K562 (cell line): ENCODE results near the gene DYRK1A. TPM values are rescaled to one million over a fixed set of nuclear protein-coding genes. Genes with fewer than 3 reads are reported as not detected.
A peak's percentile ranks its signal among the peaks of the same experiment; 100 is the strongest.

Source experiments
- ARNT ChIP-seq, 2 experiments: fragments of 450-650 bp; IDR thresholded peaks; 2 replicates each; pipeline ENCODE4 v1.6.1; 2016; ENCODE audit warnings: mild to moderate bottlenecking in 1 of 2
- CBX2 ChIP-seq: fragments of 200-600 bp; sonication (generic); IDR thresholded peaks from one replicate; pipeline ENCODE4 v1.6.1; 2012; ENCODE audit warnings: mild to moderate bottlenecking, low read length, inconsistent platforms; ENCODE audit not compliant: insufficient read depth, poor library complexity, severe bottlenecking
- CBX3 ChIP-seq, 2 experiments: IDR thresholded peaks; 1 replicate in 1 of 2; 2 replicates in 1 of 2; pipeline ENCODE4 v1.6.1; 2012; ENCODE audit warnings: inconsistent platforms in 2 of 2, low read length in 2 of 2, borderline replicate concordance in 1 of 2, control low read depth in 1 of 2
- FOXK2 ChIP-seq, 2 experiments: fragments of 450-650 bp; IDR thresholded peaks in 1 of 2; conservative IDR thresholded peaks in 1 of 2; 2 replicates each; pipeline ENCODE4 v1.6.1; 2016; ENCODE audit warnings: low read depth in 2 of 2, mild to moderate bottlenecking in 1 of 2
- ILK ChIP-seq: fragments of 450-650 bp; IDR thresholded peaks from 2 replicates; pipeline ENCODE4 v1.6.1; 2016; ENCODE audit warnings: missing genetic modification characterization, low read depth, mild to moderate bottlenecking, missing compliant biosample characterization, moderate library complexity, borderline replicate concordance
- MED1 ChIP-seq: sonication (generic); formaldehyde crosslinking; IDR thresholded peaks from 2 replicates; pipeline ENCODE4 v1.8.1; 2023; ENCODE audit warnings: missing genetic modification reagents, borderline replicate concordance
- MTA3 ChIP-seq: fragments of 450-650 bp; formaldehyde crosslinking; IDR thresholded peaks from 2 replicates; pipeline ENCODE4 v1.6.1; 2017; ENCODE audit warnings: mild to moderate bottlenecking, borderline replicate concordance
- NRF1 ChIP-seq, 2 experiments: fragments of 450-650 bp; IDR thresholded peaks in 1 of 2; conservative IDR thresholded peaks in 1 of 2; 2 replicates each; pipeline ENCODE4 v1.6.1; 2014; ENCODE audit warnings: mild to moderate bottlenecking in 2 of 2
- POLR2AphosphoS5 ChIP-seq: IDR thresholded peaks from 2 replicates; pipeline ENCODE4 v1.6.1; 2011; ENCODE audit warnings: mild to moderate bottlenecking, low read depth, low read length, moderate library complexity; ENCODE audit not compliant: control insufficient read depth, insufficient read depth
- PTTG1 ChIP-seq: fragments of 450-650 bp; IDR thresholded peaks from 2 replicates; pipeline ENCODE4 v1.6.1; 2016; ENCODE audit warnings: low read depth, mild to moderate bottlenecking, missing genetic modification characterization, missing compliant biosample characterization
- PURB ChIP-seq: sonication (generic); formaldehyde crosslinking; IDR thresholded peaks from 2 replicates; pipeline ENCODE4 v1.9.0; 2021; ENCODE audit warnings: low read depth, mild to moderate bottlenecking, missing genetic modification reagents
- U2AF2 ChIP-seq: fragments of 200-400 bp; formaldehyde crosslinking; optimal IDR thresholded peaks from 2 replicates; pipeline ENCODE3; 2017; ENCODE audit warnings: low read depth, mild to moderate bottlenecking, low read length
- XRCC3 ChIP-seq: fragments of 450-650 bp; IDR thresholded peaks from 2 replicates; pipeline ENCODE4 v1.6.1; 2017; ENCODE audit warnings: mild to moderate bottlenecking, moderate library complexity
- polyA plus RNA-seq, 8 experiments: library from polyadenylated mRNA; depleted of rRNA in 4 of 8; stranded (reverse) in 5 of 8; unstranded in 3 of 8; fragments of >200 nt; fragmentation: Nextera tagmentation in 2 of 8; fragmentation: Illumina TruSeq in 1 of 8; extraction: Ambion mirVana in 2 of 8; extraction: Trizol in 1 of 8; gene quantifications; 2 replicates each; pipeline versions ENCODE4 v1.2.1 to v1.2.3, GENCODE V29; 2011 to 2014; ENCODE audit warnings: inconsistent platforms in 1 of 8, missing spikeins in 1 of 8
- total RNA-seq, 7 experiments: library from RNA; depleted of rRNA in 6 of 7; stranded (reverse); fragments of >200 nt in 6 of 7; fragmentation: Illumina TruSeq in 2 of 7; extraction: Trizol in 2 of 7; gene quantifications; 2 replicates each; pipeline versions ENCODE4 v1.2.1 to v1.2.3, GENCODE V29; 2011 to 2021; ENCODE audit warnings: low replicate concordance in 1 of 7
- TF ChIP-seq, protein P1 (sequence below): fragments of 450-650 bp; formaldehyde crosslinking; IDR thresholded peaks from 2 replicates; pipeline ENCODE4 v1.4.0; 2020; ENCODE audit warnings: mild to moderate bottlenecking, moderate library complexity
- TF ChIP-seq, protein P2 (sequence below): fragments of 200-400 bp; formaldehyde crosslinking; IDR thresholded peaks from 2 replicates; pipeline ENCODE4 v1.6.1; 2017; ENCODE audit warnings: mild to moderate bottlenecking, low read depth, low read length, moderate library complexity
- TF ChIP-seq, protein P3 (sequence below): fragments of 250-450 bp; sonication (Bioruptor Pico); IDR thresholded peaks from 2 replicates; pipeline ENCODE4 v1.8.0; 2021; ENCODE audit warnings: borderline replicate concordance, mild to moderate bottlenecking, moderate library complexity; ENCODE audit not compliant: poor library complexity, severe bottlenecking
- TF ChIP-seq, protein P4 (sequence below): fragments of 200-800 bp; sonication (Bioruptor generic); IDR thresholded peaks from 2 replicates; pipeline ENCODE4 v1.6.1; 2017; ENCODE audit warnings: missing genetic modification characterization, missing compliant biosample characterization

The DYRK1A gene
- total and polyA plus RNA-seq, 9 of the 15 experiments (the other 6 are each of a cell fraction or from before 2014, with no cell fraction given) = 3.7 to 64.8 (median 42.3) TPM

DNA sequence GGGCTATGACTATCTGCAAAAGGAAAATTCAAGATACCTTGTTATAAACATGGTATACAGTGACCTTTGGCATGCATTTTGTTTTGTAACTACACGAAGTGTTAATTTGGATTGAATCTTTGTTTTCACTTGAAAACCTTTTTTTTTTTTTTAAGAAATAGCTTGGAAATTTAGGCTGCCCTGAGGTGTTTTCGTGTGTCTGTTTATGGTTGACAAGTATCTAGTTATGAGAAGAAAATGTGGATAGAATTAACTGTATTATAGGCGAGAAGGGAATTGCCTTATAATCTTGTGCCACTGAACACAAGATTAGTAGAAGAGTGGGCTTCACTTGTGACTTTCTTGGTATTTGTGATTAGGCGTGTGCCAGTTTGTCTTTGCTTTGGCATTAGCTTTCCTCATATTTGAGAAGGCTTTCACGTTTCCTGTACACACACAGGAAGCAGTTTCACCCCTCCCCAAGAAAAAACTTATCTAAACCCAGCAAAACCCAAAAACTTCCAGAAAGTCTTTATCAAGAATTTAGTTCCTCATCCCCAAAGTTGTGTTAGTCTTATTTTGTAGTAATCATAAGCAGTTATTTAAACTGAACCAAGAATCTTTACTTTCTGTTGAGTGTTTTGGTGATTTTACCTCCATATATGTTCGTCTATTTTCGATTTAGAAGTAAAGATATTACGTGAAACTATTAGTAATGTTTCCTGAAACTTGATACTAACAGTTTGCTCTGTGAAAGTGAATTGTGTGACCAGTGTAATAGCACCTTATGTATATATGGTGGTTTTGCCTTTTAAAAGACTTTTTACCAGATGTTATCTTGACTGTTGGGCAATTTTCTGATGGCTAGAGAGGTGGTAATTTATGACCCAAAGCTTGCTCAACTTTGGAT is 3.8 kb downstream of the DYRK1A start (continued):
- TF ChIP-seq MTA3 (no peak), ILK (no peak), MED1 (CRISPR knock-in tag) (no peak), POLR2AphosphoS5 (peak; percentile 33; the same call in 1 of the 2 replicates), NRF1 (conservative IDR thresholded peaks at IDR 0.05 in 1 of 2, IDR thresholded peaks at IDR 0.05 in 1 of 2) (no peak), PURB (CRISPR knock-in tag) (no peak), CBX3 (IDR thresholded peaks at IDR 0.05; ENCODE audit: borderline replicate concordance in 1 of 2, low read length in 2 of 2) (no peak), XRCC3 (no peak), ARNT (IDR thresholded peaks at IDR 0.05) (peak in 1 of 2 experiments; percentile 47; a peak in 2 of 4 replicates), U2AF2 (no peak), FOXK2 (conservative IDR thresholded peaks at IDR 0.05 in 1 of 2, IDR thresholded peaks at IDR 0.05 in 1 of 2; ENCODE audit: low read depth in 2 of 2) (0 out of 4 replicates have a peak, but pooled peaks of 1 of the 2 experiments have one; percentile 14), CBX2 (no peak), PTTG1 (tag) (no peak)
- TF ChIP-seq, protein P1, sequence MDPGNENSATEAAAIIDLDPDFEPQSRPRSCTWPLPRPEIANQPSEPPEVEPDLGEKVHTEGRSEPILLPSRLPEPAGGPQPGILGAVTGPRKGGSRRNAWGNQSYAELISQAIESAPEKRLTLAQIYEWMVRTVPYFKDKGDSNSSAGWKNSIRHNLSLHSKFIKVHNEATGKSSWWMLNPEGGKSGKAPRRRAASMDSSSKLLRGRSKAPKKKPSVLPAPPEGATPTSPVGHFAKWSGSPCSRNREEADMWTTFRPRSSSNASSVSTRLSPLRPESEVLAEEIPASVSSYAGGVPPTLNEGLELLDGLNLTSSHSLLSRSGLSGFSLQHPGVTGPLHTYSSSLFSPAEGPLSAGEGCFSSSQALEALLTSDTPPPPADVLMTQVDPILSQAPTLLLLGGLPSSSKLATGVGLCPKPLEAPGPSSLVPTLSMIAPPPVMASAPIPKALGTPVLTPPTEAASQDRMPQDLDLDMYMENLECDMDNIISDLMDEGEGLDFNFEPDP (CRISPR knock-in tag) = no peak
- TF ChIP-seq, protein P2, sequence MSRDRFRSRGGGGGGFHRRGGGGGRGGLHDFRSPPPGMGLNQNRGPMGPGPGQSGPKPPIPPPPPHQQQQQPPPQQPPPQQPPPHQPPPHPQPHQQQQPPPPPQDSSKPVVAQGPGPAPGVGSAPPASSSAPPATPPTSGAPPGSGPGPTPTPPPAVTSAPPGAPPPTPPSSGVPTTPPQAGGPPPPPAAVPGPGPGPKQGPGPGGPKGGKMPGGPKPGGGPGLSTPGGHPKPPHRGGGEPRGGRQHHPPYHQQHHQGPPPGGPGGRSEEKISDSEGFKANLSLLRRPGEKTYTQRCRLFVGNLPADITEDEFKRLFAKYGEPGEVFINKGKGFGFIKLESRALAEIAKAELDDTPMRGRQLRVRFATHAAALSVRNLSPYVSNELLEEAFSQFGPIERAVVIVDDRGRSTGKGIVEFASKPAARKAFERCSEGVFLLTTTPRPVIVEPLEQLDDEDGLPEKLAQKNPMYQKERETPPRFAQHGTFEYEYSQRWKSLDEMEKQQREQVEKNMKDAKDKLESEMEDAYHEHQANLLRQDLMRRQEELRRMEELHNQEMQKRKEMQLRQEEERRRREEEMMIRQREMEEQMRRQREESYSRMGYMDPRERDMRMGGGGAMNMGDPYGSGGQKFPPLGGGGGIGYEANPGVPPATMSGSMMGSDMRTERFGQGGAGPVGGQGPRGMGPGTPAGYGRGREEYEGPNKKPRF = no peak
- TF ChIP-seq, protein P3, sequence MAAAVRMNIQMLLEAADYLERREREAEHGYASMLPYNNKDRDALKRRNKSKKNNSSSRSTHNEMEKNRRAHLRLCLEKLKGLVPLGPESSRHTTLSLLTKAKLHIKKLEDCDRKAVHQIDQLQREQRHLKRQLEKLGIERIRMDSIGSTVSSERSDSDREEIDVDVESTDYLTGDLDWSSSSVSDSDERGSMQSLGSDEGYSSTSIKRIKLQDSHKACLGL (CRISPR knock-in tag) = no peak
- TF ChIP-seq, protein P4, sequence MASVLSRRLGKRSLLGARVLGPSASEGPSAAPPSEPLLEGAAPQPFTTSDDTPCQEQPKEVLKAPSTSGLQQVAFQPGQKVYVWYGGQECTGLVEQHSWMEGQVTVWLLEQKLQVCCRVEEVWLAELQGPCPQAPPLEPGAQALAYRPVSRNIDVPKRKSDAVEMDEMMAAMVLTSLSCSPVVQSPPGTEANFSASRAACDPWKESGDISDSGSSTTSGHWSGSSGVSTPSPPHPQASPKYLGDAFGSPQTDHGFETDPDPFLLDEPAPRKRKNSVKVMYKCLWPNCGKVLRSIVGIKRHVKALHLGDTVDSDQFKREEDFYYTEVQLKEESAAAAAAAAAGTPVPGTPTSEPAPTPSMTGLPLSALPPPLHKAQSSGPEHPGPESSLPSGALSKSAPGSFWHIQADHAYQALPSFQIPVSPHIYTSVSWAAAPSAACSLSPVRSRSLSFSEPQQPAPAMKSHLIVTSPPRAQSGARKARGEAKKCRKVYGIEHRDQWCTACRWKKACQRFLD (CRISPR knock-in tag) = no peak
